Esophagus muscularis mucosa (tissue), 4 donors: ENCODE data around the gene BAX.

Source experiments
- CTCF ChIP-seq, 3 experiments: fragments of 200-600 bp in 2 of 3; fragments of 450-650 bp in 1 of 3; sonication (generic) in 2 of 3; IDR thresholded peaks; one replicate each; pipeline ENCODE4 v1.5.1; 2017 to 2019; ENCODE audit warnings: antibody characterized with exemption in 3 of 3, mild to moderate bottlenecking in 2 of 3, moderate library complexity in 1 of 3
- EP300 ChIP-seq: sonication (generic); formaldehyde crosslinking; IDR thresholded peaks from one replicate; pipeline ENCODE4 v1.6.1; 2017; ENCODE audit warnings: antibody characterized with exemption
- POLR2A ChIP-seq: fragments of 450-650 bp; IDR thresholded peaks from one replicate; pipeline ENCODE4 v1.6.1; 2017; ENCODE audit warnings: antibody characterized with exemption, moderate library complexity, mild to moderate bottlenecking, low read depth
- POLR2AphosphoS5 ChIP-seq, 2 donors: sonication (generic); formaldehyde crosslinking; IDR thresholded peaks; one replicate each; pipeline ENCODE4 v1.6.1; 2017; ENCODE audit warnings: antibody characterized with exemption in 2 of 2

- TF ChIP-seq POLR2AphosphoS5 (IDR thresholded peaks at IDR 0.05) (peak; percentile 83 to 84), CTCF (IDR thresholded peaks at IDR 0.05) (no peak), POLR2A (no peak), EP300 (peak; percentile 32)
Measured at GRCh38 chr19:48963371-48964204, 8.9 kb downstream of the BAX start.
